Tibial nerve (tissue), 4 donors: ENCODE data around the gene GSTM1. TPM values are rescaled to one million over a fixed set of nuclear protein-coding genes. Genes with fewer than 3 reads are reported as not detected.

Source experiments
- DNase-seq, 2 donors: peaks; one replicate each; pipeline ENCODE4 v3.0.0-alpha.2; 2019; ENCODE audit warnings: low spot score in 2 of 2
- H3K27ac ChIP-seq, 4 donors: fragments of 200-600 bp; sonication (generic) in 3 of 4; one replicate each; pipeline ENCODE4 v1.5.1; 2017 to 2019; ENCODE audit warnings: mild to moderate bottlenecking in 1 of 4
- H3K27me3 ChIP-seq, 2 donors: fragments of 200-600 bp; sonication (generic) in 1 of 2; one replicate each; pipeline versions ENCODE4 v1.5.1 to v1.6.0; 2017 to 2019
- H3K36me3 ChIP-seq, 3 donors: fragments of 200-600 bp; sonication (generic); one replicate each; pipeline ENCODE4 v1.5.1; 2018 to 2019
- H3K4me1 ChIP-seq, 4 donors: fragments of 200-600 bp; sonication (generic) in 3 of 4; one replicate each; pipeline ENCODE4 v1.5.1; 2017 to 2019
- H3K4me3 ChIP-seq, 4 donors: fragments of 200-600 bp; sonication (generic) in 3 of 4; one replicate each; pipeline ENCODE4 v1.5.1; 2017 to 2019; ENCODE audit warnings: mild to moderate bottlenecking in 1 of 4, moderate library complexity in 1 of 4
- H3K9me3 ChIP-seq, 4 donors: fragments of 200-600 bp; sonication (generic) in 3 of 4; one replicate each; pipeline ENCODE4 v1.5.1; 2017 to 2019
- EP300 ChIP-seq, 2 donors: sonication (generic); formaldehyde crosslinking; IDR thresholded peaks; one replicate each; pipeline ENCODE4 v1.6.1; 2017; ENCODE audit warnings: antibody characterized with exemption in 2 of 2, mild to moderate bottlenecking in 1 of 2
- POLR2A ChIP-seq, 2 donors: fragments of 450-650 bp; IDR thresholded peaks; one replicate each; pipeline ENCODE4 v1.6.1; 2017; ENCODE audit warnings: antibody characterized with exemption in 2 of 2, mild to moderate bottlenecking in 2 of 2, moderate library complexity in 2 of 2
- WGBS, 2 donors: methylation state at CpG; one replicate each; pipeline ENCODE4 v1.1.5; 2018; 5-methylcytosine and 5-hydroxymethylcytosine counted together
- total RNA-seq, 4 donors: library from RNA; depleted of rRNA; stranded (reverse); fragments of >200 nt; gene quantifications; one replicate each; pipeline ENCODE4 v1.1.0, GENCODE V29; 2016
- TF ChIP-seq, protein P1 (sequence below), 5 experiments: fragments of 200-600 bp in 3 of 5; fragments of 450-650 bp in 2 of 5; sonication (generic) in 3 of 5; IDR thresholded peaks; one replicate each; pipeline ENCODE4 v1.5.1; 2016 to 2019; ENCODE audit warnings: antibody characterized with exemption in 5 of 5, mild to moderate bottlenecking in 3 of 5, moderate library complexity in 2 of 5

Gene GSTM1
- total RNA-seq, 4 donors from 2014 or later: 14.1 TPM; not detected in 3

DNA sequence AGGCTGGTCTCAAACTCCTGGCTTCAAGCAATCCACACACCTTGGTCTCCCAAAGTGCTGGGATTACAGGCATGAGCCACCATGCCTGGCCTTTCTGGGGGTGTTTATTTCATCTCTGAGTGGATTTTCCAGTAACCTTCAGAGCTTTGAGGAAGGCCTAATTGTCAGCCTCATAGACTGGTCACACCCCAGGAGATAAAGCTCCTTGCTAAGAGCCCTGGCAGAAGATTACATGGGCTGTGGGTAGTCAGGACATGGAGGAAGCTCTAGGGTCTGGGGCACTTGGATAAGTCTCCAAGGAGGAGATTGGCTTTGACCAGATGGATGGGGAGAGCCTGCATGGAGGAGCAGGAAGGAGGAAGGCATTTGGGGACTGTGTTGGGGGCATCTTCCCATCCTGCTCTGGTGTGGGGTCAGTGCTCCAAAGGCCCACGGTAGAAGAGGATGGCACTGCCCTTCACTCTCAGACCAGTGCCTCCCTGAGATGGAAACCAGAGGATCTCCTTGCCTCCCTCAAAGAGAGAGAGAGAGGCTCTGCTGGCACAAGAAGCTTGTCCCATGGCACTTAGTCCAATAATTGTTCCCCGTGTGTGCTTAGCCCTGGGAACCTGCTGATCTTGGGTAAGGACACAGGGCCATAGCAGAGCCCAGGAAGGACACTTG lies 46.4 kb upstream of the GSTM1 start:
- no peak overlapping the region for H3K4me3 ChIP-seq
- H3K9me3 ChIP-seq: no peaks in the 10 kb centered on the region
- no peak for TF ChIP-seq EP300 (IDR thresholded peaks at IDR 0.05)
- TF ChIP-seq, protein P1, sequence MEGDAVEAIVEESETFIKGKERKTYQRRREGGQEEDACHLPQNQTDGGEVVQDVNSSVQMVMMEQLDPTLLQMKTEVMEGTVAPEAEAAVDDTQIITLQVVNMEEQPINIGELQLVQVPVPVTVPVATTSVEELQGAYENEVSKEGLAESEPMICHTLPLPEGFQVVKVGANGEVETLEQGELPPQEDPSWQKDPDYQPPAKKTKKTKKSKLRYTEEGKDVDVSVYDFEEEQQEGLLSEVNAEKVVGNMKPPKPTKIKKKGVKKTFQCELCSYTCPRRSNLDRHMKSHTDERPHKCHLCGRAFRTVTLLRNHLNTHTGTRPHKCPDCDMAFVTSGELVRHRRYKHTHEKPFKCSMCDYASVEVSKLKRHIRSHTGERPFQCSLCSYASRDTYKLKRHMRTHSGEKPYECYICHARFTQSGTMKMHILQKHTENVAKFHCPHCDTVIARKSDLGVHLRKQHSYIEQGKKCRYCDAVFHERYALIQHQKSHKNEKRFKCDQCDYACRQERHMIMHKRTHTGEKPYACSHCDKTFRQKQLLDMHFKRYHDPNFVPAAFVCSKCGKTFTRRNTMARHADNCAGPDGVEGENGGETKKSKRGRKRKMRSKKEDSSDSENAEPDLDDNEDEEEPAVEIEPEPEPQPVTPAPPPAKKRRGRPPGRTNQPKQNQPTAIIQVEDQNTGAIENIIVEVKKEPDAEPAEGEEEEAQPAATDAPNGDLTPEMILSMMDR (IDR thresholded peaks at IDR 0.05): no peak
- TF ChIP-seq POLR2A (IDR thresholded peaks at IDR 0.05): no peak
- WGBS, 2 donors: 73 to 86% methylated on average over 2 of the region's 2 CpGs
- DNase-seq: peak in 1 of 2 donors; percentile 2
- no peak overlapping the region for H3K27ac ChIP-seq
- H3K4me1 ChIP-seq: peaks cover 0 to 25% (median 6%) of the 10 kb centered on the region in 4 donors
- H3K27me3 ChIP-seq: no peaks in the 10 kb centered on the region
- H3K36me3 ChIP-seq: no peaks in the 10 kb centered on the region

DNA sequence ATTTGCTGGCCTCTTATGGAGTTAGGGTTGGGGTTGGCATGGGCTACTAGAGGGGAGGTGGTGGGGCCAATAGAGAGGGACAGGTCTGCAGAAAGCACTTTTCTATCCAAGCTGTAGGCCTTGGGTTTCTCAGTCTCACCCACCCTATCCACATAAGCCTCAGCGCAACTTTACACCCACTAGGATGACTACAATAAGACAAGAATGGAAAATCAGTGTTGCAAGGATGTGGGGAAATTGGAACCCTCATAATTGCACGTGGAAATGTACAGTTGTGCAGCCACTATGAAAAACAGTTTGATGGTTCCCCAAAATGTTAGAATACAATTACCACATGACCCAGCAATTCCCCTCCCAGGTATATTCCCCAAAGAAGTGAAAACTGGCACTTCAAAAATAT lies 45.8 kb upstream of the GSTM1 start:
- Histone ChIP-seq H3K9me3 (no peaks in the 10 kb centered on the region), H3K27ac (no peak overlapping the region), H3K4me3 (no peak overlapping the region), H3K36me3 (no peaks in the 10 kb centered on the region), H3K4me1 (peaks cover 0 to 20% (median 3%) of the 10 kb centered on the region in 4 donors), H3K27me3 (no peaks in the 10 kb centered on the region)
- no peak for DNase-seq
- 67 to 84% methylated on average over 2 of the region's 2 CpGs for WGBS, 2 donors
- TF ChIP-seq, protein P1 (IDR thresholded peaks at IDR 0.05): no peak
- TF ChIP-seq POLR2A (IDR thresholded peaks at IDR 0.05) (no peak), EP300 (IDR thresholded peaks at IDR 0.05) (no peak)

DNA sequence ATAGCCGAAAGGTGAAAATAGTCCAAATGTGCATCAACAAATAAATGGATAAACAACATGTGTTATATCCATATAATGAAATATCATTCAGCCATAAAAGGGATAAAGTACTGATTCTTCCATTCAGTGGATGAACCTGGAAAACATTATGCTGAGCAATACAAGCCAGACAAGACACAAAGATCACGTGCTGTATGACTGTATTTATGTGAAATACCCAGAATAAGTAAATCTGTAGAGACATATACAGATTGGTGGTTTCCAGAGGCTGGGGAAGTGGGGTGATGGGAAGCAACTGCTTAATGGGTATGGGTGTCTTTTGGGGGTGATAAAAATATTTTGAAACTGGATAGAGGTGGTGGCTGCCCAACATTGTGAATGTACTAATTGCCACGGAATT lies 45.0 kb upstream of the GSTM1 start:
- H3K36me3 ChIP-seq: no peaks in the 10 kb centered on the region
- no peak overlapping the region for H3K4me3 ChIP-seq
- no peak overlapping the region for H3K27ac ChIP-seq
- peaks cover 0 to 20% (median 3%) of the 10 kb centered on the region in 4 donors for H3K4me1 ChIP-seq
- TF ChIP-seq, protein P1 (IDR thresholded peaks at IDR 0.05): no peak
- TF ChIP-seq POLR2A (IDR thresholded peaks at IDR 0.05) (no peak), EP300 (IDR thresholded peaks at IDR 0.05) (no peak)
- no peaks in the 10 kb centered on the region for H3K9me3 ChIP-seq
- DNase-seq: peak in 1 of 2 donors; percentile 2
- 72 to 81% methylated on average over 3 of the region's 3 CpGs for WGBS, 2 donors
- no peaks in the 10 kb centered on the region for H3K27me3 ChIP-seq

DNA sequence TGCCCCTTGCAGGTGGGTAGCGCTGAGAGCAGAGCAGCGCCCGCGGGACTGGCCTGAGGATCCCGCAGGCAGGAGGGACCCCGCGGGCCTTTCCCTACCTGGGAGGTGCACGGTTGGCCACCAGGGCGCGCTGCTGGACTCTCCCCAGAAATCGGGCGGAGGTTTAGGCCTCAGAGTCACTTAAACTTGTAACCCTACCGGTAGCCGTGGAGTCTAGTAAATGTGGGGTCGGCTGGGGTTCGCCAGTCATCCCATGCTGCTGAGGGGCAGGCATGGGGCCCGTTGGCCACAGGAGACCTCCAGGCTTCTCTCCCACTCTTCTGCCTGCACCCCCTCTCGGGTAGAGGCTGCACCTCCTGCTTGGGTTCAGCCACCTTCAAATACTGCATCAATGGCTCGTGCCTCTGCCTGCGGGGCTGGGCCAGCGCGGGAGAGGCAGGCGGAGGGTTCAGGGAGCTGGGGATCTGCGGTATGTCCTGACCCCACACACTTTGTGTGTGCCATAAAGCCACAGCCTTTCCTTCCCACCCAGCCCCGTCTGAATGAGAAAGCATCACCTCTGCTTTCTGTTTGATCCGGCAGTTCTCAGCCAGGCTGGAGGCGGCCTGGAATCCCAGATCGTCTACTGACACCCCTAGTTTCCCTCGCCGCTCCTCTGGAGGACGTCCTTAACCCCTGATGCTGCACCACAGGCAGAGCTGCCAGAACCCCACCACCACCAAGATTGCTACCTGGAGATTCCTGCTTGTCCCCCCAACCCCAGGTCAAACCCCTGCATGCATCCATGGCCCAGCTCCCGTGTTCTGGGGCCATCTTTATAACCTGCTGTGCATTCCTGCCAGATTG lies 44.0 kb upstream of the GSTM1 start:
- no peaks in the 10 kb centered on the region for H3K9me3 ChIP-seq
- 41 to 44% methylated on average over 24 to 30 of the region's 32 CpGs for WGBS, 2 donors
- peaks cover 0 to 20% (median 3%) of the 10 kb centered on the region in 4 donors for H3K4me1 ChIP-seq
- TF ChIP-seq POLR2A (IDR thresholded peaks at IDR 0.05): no peak
- TF ChIP-seq, protein P1 (IDR thresholded peaks at IDR 0.05): peak; percentile 70 to 91 (median 85)
- DNase-seq: peak; percentile 58 to 64
- no peak overlapping the region for H3K4me3 ChIP-seq
- no peaks in the 10 kb centered on the region for H3K36me3 ChIP-seq
- H3K27me3 ChIP-seq: no peaks in the 10 kb centered on the region
- H3K27ac ChIP-seq: peak overlapping the region in 1 of 4 donors; percentile 4

DNA sequence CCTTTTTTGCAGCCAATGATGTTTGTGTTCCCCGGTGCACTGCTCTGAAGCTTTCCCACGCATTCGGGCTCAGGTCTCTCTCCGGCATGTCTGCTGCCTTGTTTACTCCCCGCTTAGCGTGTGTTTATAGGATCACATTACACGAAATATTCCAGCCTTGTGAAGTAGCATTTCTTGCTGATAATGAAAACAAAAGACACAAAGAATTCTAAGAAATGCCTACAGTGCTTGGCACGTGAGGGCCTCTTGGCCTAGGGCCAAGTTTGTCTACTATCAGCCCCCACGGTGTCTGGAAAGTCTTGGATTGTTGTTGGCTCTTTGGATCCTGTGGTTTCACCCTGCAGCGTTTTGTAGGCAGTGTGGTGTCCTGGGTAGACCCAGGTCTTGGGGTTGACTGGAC lies 42.9 kb upstream of the GSTM1 start:
- H3K27me3 ChIP-seq: no peaks in the 10 kb centered on the region
- DNase-seq: no peak
- H3K27ac ChIP-seq: no peak overlapping the region
- peaks cover 0 to 27% (median 3%) of the 10 kb centered on the region in 4 donors for H3K4me1 ChIP-seq
- H3K9me3 ChIP-seq: no peaks in the 10 kb centered on the region
- WGBS, 2 donors: no CpG with 5 or more reads among the region's 10 CpGs
- no peak for TF ChIP-seq EP300 (IDR thresholded peaks at IDR 0.05)
- no peak for TF ChIP-seq POLR2A (IDR thresholded peaks at IDR 0.05)
- TF ChIP-seq, protein P1 (IDR thresholded peaks at IDR 0.05): no peak
- no peaks in the 10 kb centered on the region for H3K36me3 ChIP-seq
- H3K4me3 ChIP-seq: no peak overlapping the region
